B cell (primary cell): ENCODE measurements around the gene DHX38. TPM values are rescaled to one million over a fixed set of nuclear protein-coding genes. Genes with fewer than 3 reads are reported as not detected.

Experiments
- ATAC-seq: fragments of 200-7000 bp; cut with Tn5 transposase; one replicate; pipeline ENCODE4 v1.10.0; 2021; ENCODE audit warnings: low read depth, mild to moderate bottlenecking, moderate number of reproducible peaks, moderate library complexity
- CTCF ChIA-PET: fragments of 350-600 bp; sonication (Branson Sonifier 250); formaldehyde crosslinking; loops from one replicate; lab custom pipeline; 2021; ENCODE audit warnings: antibody characterized with exemption, inconsistent platforms; lab: Charles Lee
- POLR2A ChIA-PET: fragments of 350-600 bp; sonication (Branson Sonifier 250); formaldehyde crosslinking; loops from one replicate; lab custom pipeline; 2021; ENCODE audit warnings: antibody characterized with exemption; lab: Charles Lee
- DNase-seq: peaks from one replicate; pipeline ENCODE4 v3.0.0; 2013
- H2AFZ ChIP-seq: 2 replicates; pipeline ENCODE4 v1.6.1; 2012; ENCODE audit warnings: mild to moderate bottlenecking, low read depth, low read length; ENCODE audit not compliant: insufficient read depth, poor library complexity, severe bottlenecking
- H3K27ac ChIP-seq, 2 donors: 1 replicate in 1 of 2; 2 replicates in 1 of 2; pipeline ENCODE4 v1.5.1; 2012 to 2013; ENCODE audit warnings: low read length in 2 of 2, mild to moderate bottlenecking in 2 of 2, moderate library complexity in 1 of 2
- H3K27me3 ChIP-seq, 4 experiments: fragments of 200-600 bp in 1 of 4; sonication (generic) in 1 of 4; replicated peaks in 1 of 4; 1 replicate in 2 of 4; 2 replicates in 2 of 4; pipeline versions ENCODE4 v1.6.1 to v1.7.0; 2013 to 2016; ENCODE audit warnings: low read length in 3 of 4, mild to moderate bottlenecking in 2 of 4, mixed read lengths in 1 of 4, moderate library complexity in 1 of 4; ENCODE audit not compliant: insufficient read depth in 4 of 4, control insufficient read depth in 3 of 4; ENCODE audit errors: control extremely low read depth in 1 of 4
- H3K36me3 ChIP-seq, 2 experiments: replicated peaks in 1 of 2; 1 replicate in 1 of 2; 2 replicates in 1 of 2; pipeline versions ENCODE4 v1.6.1 to v1.7.1; 2013; ENCODE audit warnings: low read length in 1 of 2; ENCODE audit not compliant: insufficient read depth in 2 of 2, control insufficient read depth in 1 of 2; ENCODE audit errors: control extremely low read depth in 1 of 2, extremely low read depth in 1 of 2
- H3K4me1 ChIP-seq, 2 donors: fragments of 200-600 bp in 1 of 2; sonication (generic) in 1 of 2; 1 replicate in 1 of 2; 2 replicates in 1 of 2; pipeline versions ENCODE4 v1.5.1 to v1.6.1; 2013 to 2017; ENCODE audit warnings: low read length in 2 of 2; ENCODE audit not compliant: control insufficient read depth in 2 of 2, insufficient read depth in 2 of 2
- H3K4me2 ChIP-seq: replicated peaks from 2 replicates; pipeline ENCODE3; 2012; ENCODE audit warnings: mild to moderate bottlenecking, low read depth, low read length; ENCODE audit not compliant: poor library complexity, severe bottlenecking
- H3K4me3 ChIP-seq, 5 experiments: fragments of 200-600 bp in 1 of 5; sonication (generic) in 1 of 5; 1 replicate in 3 of 5; 2 replicates in 2 of 5; pipeline versions ENCODE4 v1.5.1 to v1.7.0; 2011 to 2016; ENCODE audit warnings: low read length in 4 of 5, mild to moderate bottlenecking in 4 of 5, low read depth in 2 of 5, control low read depth in 1 of 5, moderate library complexity in 1 of 5; ENCODE audit not compliant: insufficient read depth in 1 of 5; ENCODE audit errors: control extremely low read depth in 1 of 5, extremely low read depth in 1 of 5
- H3K79me2 ChIP-seq: fragments of 200-600 bp; sonication (generic); one replicate; pipeline ENCODE4 v1.6.0; 2016; ENCODE audit warnings: low read length; ENCODE audit not compliant: control insufficient read depth, insufficient read depth
- H3K9ac ChIP-seq: fragments of 200-600 bp; sonication (generic); 2 replicates; pipeline ENCODE4 v1.6.1; 2017; ENCODE audit warnings: mild to moderate bottlenecking, low read length, moderate library complexity
- H3K9me3 ChIP-seq, 3 donors: one replicate each; pipeline versions ENCODE4 v1.6.1 to v1.7.1; 2013; ENCODE audit warnings: low read length in 2 of 3; ENCODE audit not compliant: control insufficient read depth in 2 of 3, insufficient read depth in 1 of 3; ENCODE audit errors: control extremely low read depth in 1 of 3
- H4K20me1 ChIP-seq: 2 replicates; pipeline ENCODE4 v1.6.0; 2012; ENCODE audit warnings: mild to moderate bottlenecking, low read length; ENCODE audit not compliant: insufficient read depth, control insufficient read depth, poor library complexity, severe bottlenecking
- H3K27ac Mint-ChIP-seq: one replicate; pipeline ENCODE4 v1.8.0; 2021; ENCODE audit warnings: mixed read lengths
- H3K27me3 Mint-ChIP-seq: one replicate; pipeline ENCODE4 v1.8.0; 2021; ENCODE audit warnings: mixed read lengths
- H3K4me1 Mint-ChIP-seq: one replicate; pipeline ENCODE4 v1.8.0; 2021; ENCODE audit warnings: mixed read lengths
- H3K4me3 Mint-ChIP-seq: one replicate; pipeline ENCODE4 v1.8.0; 2021; ENCODE audit warnings: mixed read lengths
- H3K9me3 Mint-ChIP-seq: one replicate; pipeline ENCODE4 v1.8.0; 2022; ENCODE audit warnings: mixed read lengths; ENCODE audit not compliant: insufficient read depth
- EZH2 ChIP-seq: IDR thresholded peaks from 2 replicates; pipeline ENCODE4 v1.6.1; 2012; ENCODE audit warnings: borderline replicate concordance, low read depth, mild to moderate bottlenecking, moderate library complexity, low read length; ENCODE audit not compliant: insufficient read depth, poor library complexity, severe bottlenecking
- WGBS: methylation state at CpG from one replicate; pipeline ENCODE4 v1.1.5; 2013; ENCODE audit warnings: missing lambda C conversion rate; ENCODE audit not compliant: insufficient coverage; 5-methylcytosine and 5-hydroxymethylcytosine counted together
- intact Hi-C: fragments of 100-400 bp; cut with micrococcal nuclease; formaldehyde crosslinking; loops from one replicate; pipeline ENCODE4 v1.10.0; 2022
- polyA plus RNA-seq: library from polyadenylated mRNA; depleted of rRNA; stranded (reverse); fragments of >200 nt; gene quantifications from 2 replicates; pipeline ENCODE4 v1.2.3, GENCODE V29; 2012
- total RNA-seq, 2 donors: library from RNA; stranded (reverse); fragments of 120-200 nt in 1 of 2; gene quantifications; 1 replicate in 1 of 2; 2 replicates in 1 of 2; pipeline versions ENCODE4 v1.2.3 to v1.2.4, GENCODE V29; 2013 to 2022
- TF ChIP-seq, protein P1 (sequence below): fragments of 200-600 bp; IDR thresholded peaks from one replicate; pipeline ENCODE4 v1.8.0; 2022; ENCODE audit warnings: antibody characterized with exemption, mild to moderate bottlenecking

The DHX38 gene
- total and polyA plus RNA-seq, 2 donors (not counting 1 experiment from before 2014, with no cell fraction given): 98.2 to 114 TPM

DNA sequence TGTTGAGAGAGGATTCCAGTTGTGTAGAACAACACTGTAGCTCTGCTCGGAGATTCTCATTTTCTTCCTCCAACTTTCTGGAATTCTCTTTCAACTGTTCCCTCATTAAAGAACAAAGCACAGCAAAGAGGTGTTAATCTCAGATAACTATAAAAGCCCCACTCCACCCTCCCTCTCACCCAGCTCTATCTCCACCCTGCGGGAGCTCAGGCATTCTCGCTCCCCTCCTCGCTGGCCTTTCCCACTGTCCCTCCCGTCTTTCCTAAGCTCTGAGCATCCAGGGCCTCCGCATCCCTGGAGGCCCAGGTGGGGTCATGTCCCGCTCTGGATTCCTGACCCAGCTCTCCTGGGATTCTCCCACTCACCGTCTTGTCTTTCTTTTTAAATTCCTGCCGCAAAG, 35.1 kb downstream of the DHX38 start:
- Histone ChIP-seq H4K20me1 (no peaks in the 10 kb centered on the region), H3K9me3 (no peaks in the 10 kb centered on the region), H3K36me3 (no peaks in the 10 kb centered on the region), H3K27ac (no peak overlapping the region), H3K4me3 (no peak overlapping the region), H3K9ac (no peak overlapping the region), H3K4me2 (no peak overlapping the region), H3K4me1 (peaks cover 0 to 6% of the 10 kb centered on the region in 2 donors), H3K79me2 (no peaks in the 10 kb centered on the region), H3K27me3 (no peaks in the 10 kb centered on the region), H2AFZ (no peak overlapping the region)
- 89% methylated on average over 7 of the region's 9 CpGs for WGBS
- TF ChIP-seq, protein P1, sequence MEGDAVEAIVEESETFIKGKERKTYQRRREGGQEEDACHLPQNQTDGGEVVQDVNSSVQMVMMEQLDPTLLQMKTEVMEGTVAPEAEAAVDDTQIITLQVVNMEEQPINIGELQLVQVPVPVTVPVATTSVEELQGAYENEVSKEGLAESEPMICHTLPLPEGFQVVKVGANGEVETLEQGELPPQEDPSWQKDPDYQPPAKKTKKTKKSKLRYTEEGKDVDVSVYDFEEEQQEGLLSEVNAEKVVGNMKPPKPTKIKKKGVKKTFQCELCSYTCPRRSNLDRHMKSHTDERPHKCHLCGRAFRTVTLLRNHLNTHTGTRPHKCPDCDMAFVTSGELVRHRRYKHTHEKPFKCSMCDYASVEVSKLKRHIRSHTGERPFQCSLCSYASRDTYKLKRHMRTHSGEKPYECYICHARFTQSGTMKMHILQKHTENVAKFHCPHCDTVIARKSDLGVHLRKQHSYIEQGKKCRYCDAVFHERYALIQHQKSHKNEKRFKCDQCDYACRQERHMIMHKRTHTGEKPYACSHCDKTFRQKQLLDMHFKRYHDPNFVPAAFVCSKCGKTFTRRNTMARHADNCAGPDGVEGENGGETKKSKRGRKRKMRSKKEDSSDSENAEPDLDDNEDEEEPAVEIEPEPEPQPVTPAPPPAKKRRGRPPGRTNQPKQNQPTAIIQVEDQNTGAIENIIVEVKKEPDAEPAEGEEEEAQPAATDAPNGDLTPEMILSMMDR: no peak
- TF ChIP-seq EZH2: no peak
- intact Hi-C loops: loop anchor here (5.0 kb wide), 1 partner anchor 74 kb away; no protein-coding TSS in a partner anchor
- no peak for DNase-seq
- ChIA-PET POLR2A (no interaction called here), CTCF (interaction anchor here (1.2 to 2.1 kb wide), 3 partner anchors 11 to 704 kb away, joined by 3 to 10 read pairs (median 3); no protein-coding TSS in a partner anchor)
- Mint-ChIP-seq H3K4me1 (no peaks in the 10 kb centered on the region), H3K4me3 (no peak overlapping the region), H3K9me3 (no peaks in the 10 kb centered on the region), H3K27me3 (no peaks in the 10 kb centered on the region), H3K27ac (no peak overlapping the region)
- no peak for ATAC-seq

DNA sequence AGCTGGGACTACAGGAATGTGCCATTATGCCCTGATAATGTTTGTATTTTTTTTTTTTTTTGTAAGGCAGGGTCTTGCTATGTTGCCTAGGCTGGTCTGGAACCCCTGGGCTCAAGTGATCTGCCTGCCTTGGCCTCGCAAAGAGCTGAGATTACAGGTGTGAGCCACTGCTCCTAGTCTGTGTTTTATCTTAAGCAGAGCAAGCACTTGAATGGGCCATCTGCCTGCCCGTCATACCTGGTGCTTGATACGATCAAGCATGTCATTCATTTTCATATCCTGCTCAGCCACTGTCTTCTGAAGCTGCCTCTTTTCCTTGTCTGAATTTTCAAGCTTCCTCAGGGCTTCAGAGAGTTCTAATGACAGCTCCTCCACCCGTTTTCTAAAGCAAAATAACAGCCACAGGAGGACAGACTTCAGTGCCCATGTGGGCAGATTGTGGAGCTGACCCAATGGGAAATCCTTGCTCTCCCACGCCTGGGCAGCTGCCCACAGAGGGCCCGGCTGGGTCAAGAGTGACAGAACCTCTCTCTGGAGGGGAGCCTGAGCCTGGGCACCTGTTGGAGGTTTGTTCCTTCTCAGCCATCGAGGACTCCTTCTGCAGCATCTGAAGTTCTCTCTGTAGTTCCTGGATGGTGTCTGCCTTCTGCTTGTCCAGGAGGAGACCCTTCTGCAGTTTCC, 36.5 kb downstream of the DHX38 start:
- 82% methylated on average over 6 of the region's 7 CpGs for WGBS
- no peak for TF ChIP-seq EZH2
- TF ChIP-seq, protein P1: no peak
- Histone ChIP-seq H3K36me3 (no peaks in the 10 kb centered on the region), H3K4me2 (no peak overlapping the region), H2AFZ (no peak overlapping the region), H3K4me3 (no peak overlapping the region), H3K9ac (no peak overlapping the region), H3K27ac (no peak overlapping the region), H3K79me2 (no peaks in the 10 kb centered on the region), H4K20me1 (no peaks in the 10 kb centered on the region), H3K27me3 (no peaks in the 10 kb centered on the region), H3K9me3 (no peaks in the 10 kb centered on the region), H3K4me1 (peaks cover 0 to 2% of the 10 kb centered on the region in 2 donors)
- POLR2A ChIA-PET: no interaction called here
- no peak for DNase-seq
- H3K4me1 Mint-ChIP-seq: no peaks in the 10 kb centered on the region
- no peak overlapping the region for H3K27ac Mint-ChIP-seq
- CTCF ChIA-PET: interaction anchor here (1.3 kb wide), 1 partner anchor 12 kb away, joined by 3 read pairs; no protein-coding TSS in a partner anchor
- no peaks in the 10 kb centered on the region for H3K27me3 Mint-ChIP-seq
- no peak overlapping the region for H3K4me3 Mint-ChIP-seq
- intact Hi-C loops: loop anchor here (5.0 kb wide), 1 partner anchor 72 kb away; no protein-coding TSS in a partner anchor
- H3K9me3 Mint-ChIP-seq: no peaks in the 10 kb centered on the region
- ATAC-seq: no peak
